HG02885 (cell line): ENCODE data around the gene TAS2R7.
"Not testable (repeated sequence)": the region's sequence is repeated elsewhere in the genome, so short reads cannot be mapped to it uniquely, and the experiment has no call there.

Experiments
- ATAC-seq: cut with Tn5 transposase; IDR thresholded peaks from one replicate; pipeline ENCODE4 v1.9.1; 2021; ENCODE audit warnings: mild to moderate bottlenecking; ENCODE audit not compliant: unreplicated experiment, poor library complexity

Gene TAS2R7

DNA sequence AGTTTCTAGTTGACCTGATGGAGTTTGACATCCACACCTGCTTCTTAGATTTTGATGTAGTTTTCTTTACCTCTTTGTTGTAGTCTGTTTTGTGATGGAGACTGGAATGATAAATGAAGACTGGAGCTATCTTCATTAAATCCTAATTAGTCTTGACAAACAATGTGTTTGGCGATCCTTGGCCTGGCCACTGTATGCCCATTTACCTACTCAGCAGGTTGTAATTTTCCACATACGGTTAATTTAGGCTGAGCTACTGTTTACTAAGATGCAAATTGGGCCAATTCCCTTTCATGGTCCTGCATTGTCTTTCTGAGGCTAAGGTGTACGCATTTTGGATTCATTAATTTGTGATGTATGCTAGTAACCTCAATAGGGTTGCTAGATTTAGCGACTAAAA, at the start of gene TAS2R7:
TSS of gene TAS2R7 (minus strand) at position 41 of the 400 bp plus-strand sequence. CDS start 57 bp downstream, outside the sequence.
- no peak for ATAC-seq

GRCh38 chr12:10851243-10851858, 48.9 kb upstream of the TAS2R7 start:
- no peak for ATAC-seq

- no peak for ATAC-seq
Observed at GRCh38 chr12:10849425-10849878, 47.0 kb upstream of the TAS2R7 start, which contains the start of gene PRR4. Gene PRR4 (minus strand): TSS chr12:10849475. CDS start chr12:10849437, 38 bp downstream.

- ATAC-seq = no peak
Observed at GRCh38 chr12:10847744-10848143, 45.3 kb upstream of the TAS2R7 start.

GRCh38 chr12:10842862-10843261, 40.4 kb upstream of the TAS2R7 start:
- no peak for ATAC-seq

DNA sequence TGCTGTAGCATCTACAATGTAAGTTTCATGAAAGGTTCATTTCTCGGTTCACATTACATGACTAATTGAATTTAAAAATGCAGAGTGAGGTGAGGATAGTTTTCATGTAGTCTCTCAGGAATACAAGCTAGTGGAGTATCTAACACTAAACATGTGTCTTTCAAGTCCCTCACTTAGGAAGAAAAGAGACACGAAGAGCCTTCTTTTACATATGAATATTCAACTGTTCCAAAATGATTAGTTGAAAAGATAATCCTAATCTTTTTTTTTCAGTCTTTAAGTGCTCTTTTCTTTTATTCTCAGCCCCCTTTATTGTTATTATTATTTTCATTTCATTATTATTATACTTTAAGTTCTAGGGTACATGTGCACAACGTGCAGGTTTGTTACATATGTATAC, 36.0 kb upstream of the TAS2R7 start:
- no peak for ATAC-seq

DNA sequence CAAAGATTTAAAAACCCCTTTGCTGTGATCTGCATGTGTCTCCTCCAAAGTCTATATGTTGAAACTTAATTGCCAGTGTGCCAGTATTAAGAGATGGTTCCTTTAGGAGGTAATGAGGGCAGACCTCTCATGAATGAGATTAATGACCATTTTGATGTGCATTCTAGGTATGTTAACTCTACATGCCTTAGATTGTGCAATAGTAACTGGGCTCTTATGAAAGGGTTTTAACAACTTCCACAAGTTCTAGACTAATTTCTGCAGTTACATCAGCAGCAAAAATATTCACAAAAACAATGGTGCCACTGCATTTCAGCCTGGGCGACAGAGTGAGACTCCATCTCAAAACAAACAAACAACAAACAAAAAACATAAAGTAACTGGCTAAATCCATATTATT, 27.6 kb upstream of the TAS2R7 start:
- no peak for ATAC-seq

DNA sequence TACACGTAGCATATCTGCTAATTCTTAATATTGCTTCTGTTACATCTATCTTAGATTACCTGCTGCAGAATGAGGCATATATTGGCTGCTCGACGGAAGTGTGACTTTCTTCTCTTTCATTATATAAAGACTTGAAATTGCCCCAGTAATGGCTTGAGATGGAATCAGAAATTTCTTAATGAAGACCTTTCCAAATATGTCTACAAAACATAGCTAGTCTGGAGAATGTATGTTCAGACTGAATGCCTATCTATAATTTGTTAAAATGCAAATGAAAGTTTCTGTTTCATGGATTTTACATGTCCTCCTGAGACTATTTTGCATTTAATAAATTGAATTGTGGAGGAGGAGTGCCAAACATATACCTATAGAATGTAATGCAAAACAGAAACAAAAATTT, 23.8 kb upstream of the TAS2R7 start, which contains the start of gene TAS2R10:
TSS of gene TAS2R10 (minus strand) at position 101 of the 400 bp plus-strand sequence. CDS start at position 12, 89 bp downstream.
- no peak for ATAC-seq

DNA sequence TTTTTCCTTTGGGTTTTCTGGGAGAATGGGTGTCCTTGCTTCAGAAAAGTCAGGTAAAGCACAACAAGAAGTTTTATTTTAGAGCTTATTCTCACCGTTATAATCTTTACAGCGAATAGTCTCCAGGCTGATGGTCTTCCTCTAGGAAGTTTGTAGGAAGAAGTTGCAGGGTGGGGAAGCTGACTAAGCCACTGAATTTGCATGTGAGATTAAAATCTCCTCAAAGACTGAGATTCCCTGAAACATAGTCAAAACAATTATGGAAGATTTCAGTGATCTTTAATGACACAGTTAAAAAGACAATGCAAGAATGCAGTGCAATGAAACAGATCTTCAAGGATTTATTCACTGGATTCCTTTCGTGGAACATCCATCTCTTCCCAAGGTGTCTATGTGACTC, 22.5 kb upstream of the TAS2R7 start:
- ATAC-seq = no peak

DNA sequence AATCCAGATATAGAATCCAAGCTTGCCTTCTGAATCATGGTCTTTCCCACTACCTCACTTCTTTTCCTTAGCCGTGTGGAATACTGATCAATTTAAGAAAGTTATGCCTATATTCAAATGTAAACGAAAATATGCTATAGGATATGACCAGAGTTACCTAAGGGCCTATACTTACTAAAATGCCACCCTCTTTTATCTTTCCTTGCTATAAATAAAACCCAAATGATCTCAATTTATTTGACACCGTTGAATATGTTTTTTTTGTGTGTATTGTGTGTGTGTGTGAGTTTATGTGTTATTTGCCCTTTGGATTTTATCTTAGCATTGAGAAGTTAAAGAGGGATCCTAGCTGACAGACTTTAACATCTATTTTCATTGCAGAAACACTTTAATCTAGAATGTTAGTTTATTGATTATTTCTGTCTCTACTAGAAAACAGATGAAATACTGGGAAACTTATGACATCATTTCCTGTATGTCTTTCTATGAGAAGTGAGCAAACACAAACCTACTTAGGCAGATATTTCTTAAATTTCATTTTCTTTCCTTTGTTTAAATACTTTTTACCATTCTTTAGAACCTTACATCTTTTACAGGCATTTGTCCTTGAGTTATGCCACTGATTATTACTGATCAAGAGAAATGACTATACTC, 9.6 kb upstream of the TAS2R7 start:
- no peak for ATAC-seq

DNA sequence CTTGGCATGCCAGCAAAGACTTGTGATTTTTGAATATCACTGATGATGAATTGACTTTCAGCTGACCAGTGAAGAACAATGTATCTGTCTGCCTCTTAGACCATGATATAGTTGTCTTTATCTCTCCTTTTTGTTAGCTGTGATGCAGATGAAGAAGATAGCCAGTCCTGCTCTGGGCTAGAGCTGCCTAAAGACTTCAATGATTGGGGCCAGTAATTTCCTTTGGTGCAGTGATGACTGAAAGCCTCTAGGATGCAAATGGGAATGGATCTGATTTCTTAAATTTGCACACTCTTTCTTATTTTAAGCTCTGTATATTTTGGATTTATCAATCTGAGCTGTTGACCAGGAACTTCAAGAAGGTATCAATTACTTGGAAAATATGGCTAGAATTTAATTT, 7.6 kb upstream of the TAS2R7 start, which contains the start of gene TAS2R9:
TSS of gene TAS2R9 (minus strand) at position 101 of the 400 bp plus-strand sequence. CDS start at position 8, 93 bp downstream.
- ATAC-seq = no peak

- ATAC-seq = no peak
Observed at GRCh38 chr12:10807186-10807585, 4.8 kb upstream of the TAS2R7 start, which contains the start of gene TAS2R8. Gene TAS2R8 (minus strand): TSS chr12:10807286. CDS start chr12:10806980, 306 bp downstream.

DNA sequence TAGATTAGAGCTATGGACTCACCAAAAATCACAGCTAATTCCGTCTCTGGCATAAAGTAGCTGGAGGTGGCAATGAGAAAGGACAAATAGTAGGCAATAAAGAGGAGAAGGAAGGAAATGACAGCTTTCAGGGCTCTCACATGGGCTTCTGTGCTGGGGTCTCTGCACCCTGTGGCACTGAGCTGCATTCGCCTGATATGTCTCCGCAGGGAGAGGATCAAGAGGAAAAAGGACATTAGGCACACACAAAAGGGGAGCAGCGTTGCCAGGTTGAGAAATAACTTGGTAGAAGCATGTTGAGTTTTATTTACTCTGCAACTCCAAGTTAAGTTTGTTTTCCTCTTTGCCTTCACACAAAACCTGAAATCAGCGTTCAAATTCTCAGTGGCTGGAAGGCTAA, 686 bp downstream of the TAS2R7 start:
- no peak for ATAC-seq

- no peak for ATAC-seq
Observed at GRCh38 chr12:10794222-10794621, 8.2 kb downstream of the TAS2R7 start.

DNA sequence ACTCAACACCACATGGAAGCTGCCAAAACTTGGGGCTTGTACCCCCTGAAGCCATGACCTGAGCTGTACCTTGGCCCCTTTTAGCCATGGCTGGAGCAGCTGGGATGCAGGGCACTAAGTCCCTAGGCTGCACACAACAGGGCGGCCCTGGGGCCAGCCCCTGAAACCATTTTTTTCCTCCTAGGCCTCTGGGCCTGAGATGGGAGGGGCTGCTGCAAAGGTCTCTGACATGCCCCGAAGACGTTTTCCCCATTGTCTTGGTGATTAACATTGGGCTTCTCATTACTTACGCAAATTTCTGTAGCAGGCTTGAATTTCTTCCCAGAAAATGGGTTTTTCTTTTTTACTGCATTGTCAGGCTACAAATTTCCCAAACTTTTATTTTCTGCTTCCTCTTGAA, 10.7 kb downstream of the TAS2R7 start:
- ATAC-seq = not testable (repeated sequence)

GRCh38 chr12:10783252-10783651, 19.2 kb downstream of the TAS2R7 start:
- no peak for ATAC-seq

GRCh38 chr12:10779103-10779502, 23.3 kb downstream of the TAS2R7 start:
- no peak for ATAC-seq

DNA sequence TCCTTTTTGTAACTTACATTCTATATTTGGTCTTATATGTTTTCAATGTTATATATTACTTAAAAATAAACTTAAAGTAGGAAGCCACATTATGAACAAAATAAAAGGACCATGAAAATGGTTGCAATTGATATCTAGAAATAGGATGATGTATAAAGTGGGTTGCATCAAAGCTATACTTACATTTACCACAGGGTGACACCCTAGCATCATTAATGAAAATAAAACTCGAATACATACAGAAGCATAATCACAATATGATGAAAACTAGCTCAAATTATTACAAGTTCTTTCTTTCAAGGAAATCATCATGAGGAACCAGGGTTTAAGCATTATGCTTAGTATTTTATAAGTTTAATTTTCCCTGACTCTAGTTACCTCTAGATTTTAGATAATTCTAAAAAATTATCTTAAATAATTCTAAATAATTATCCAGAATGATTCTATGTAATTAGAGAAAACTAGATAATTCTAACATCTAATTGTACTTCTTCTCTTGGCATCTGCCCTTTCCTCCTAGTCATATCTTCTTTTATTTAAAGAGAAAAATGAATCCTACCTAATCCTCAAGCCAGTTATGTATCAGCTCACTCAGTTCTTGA, 31.2 kb downstream of the TAS2R7 start:
- no peak for ATAC-seq

DNA sequence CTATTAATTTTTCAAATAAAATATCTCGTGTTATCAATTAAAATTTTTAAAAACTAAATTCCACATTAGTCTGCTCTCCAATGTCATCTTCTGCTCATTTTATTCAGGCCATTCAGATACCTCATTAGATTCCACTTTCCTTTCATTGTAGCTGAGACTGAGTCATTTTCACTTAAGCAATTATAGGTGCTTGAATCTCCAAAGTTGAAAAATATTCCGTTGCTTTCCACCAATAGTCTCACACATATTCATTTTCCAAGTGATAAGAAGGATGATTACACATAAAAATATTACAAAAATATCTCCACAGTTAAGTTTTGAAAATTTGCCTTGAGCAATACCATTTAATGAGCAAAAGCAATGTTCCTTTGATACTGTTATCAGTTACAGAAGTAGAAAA, 42.8 kb downstream of the TAS2R7 start:
- ATAC-seq = no peak

GRCh38 chr12:10756194-10756593, 46.2 kb downstream of the TAS2R7 start:
- ATAC-seq = no peak

DNA sequence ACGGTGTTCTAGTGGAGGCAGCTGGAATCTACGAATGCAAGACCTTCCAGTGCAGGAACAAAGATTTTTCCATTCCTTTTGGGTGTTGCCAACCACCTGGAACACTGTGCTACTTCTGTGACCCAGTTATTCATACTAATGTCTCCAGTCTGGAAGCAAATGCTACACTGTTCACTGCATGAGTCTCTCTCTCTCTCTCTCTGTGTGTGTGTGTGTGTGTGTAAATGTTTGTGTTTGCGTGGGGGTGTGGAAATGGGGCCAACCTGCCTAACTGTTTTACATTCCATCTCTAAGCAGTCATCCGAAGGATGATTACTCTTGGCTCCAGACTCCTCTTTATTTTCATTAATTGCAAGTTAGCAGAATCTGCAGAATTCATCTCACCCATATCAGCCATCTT, 49.4 kb downstream of the TAS2R7 start:
- no peak for ATAC-seq
